Mesendoderm (in vitro differentiated cells): ENCODE data around the gene OR2F2.

Experiments used
- DNase-seq: peaks from one replicate; pipeline ENCODE4 v3.0.0; 2013
- H2AK5ac ChIP-seq: 2 replicates; pipeline ENCODE4 v1.6.1; 2013; ENCODE audit warnings: low read length, inconsistent platforms
- H2BK120ac ChIP-seq: 2 replicates; pipeline ENCODE4 v1.6.1; 2013; ENCODE audit warnings: low read depth, mild to moderate bottlenecking, low read length, moderate library complexity, mixed read lengths
- H2BK15ac ChIP-seq: replicated peaks from 2 replicates; pipeline ENCODE4 v1.6.1; 2013; ENCODE audit warnings: low read depth, mild to moderate bottlenecking, moderate library complexity
- H2BK5ac ChIP-seq: 2 replicates; pipeline ENCODE4 v1.6.1; 2013; ENCODE audit warnings: low read length, inconsistent platforms
- H3K18ac ChIP-seq: 2 replicates; pipeline ENCODE4 v1.6.1; 2013; ENCODE audit warnings: mild to moderate bottlenecking, low read length, mixed read lengths
- H3K23ac ChIP-seq: one replicate; pipeline ENCODE4 v1.6.1; 2013; ENCODE audit warnings: low read length
- H3K27ac ChIP-seq: 2 replicates; pipeline ENCODE4 v1.5.1; 2013; ENCODE audit warnings: low read depth, mild to moderate bottlenecking, inconsistent platforms, low read length, moderate library complexity
- H3K27me3 ChIP-seq: 2 replicates; pipeline ENCODE4 v1.6.1; 2013; ENCODE audit warnings: low read length, control low read depth, mild to moderate bottlenecking, inconsistent platforms; ENCODE audit not compliant: insufficient read depth, poor library complexity
- H3K36me3 ChIP-seq: 2 replicates; pipeline ENCODE4 v1.6.1; 2013; ENCODE audit warnings: low read length, inconsistent platforms; ENCODE audit not compliant: control insufficient read depth, insufficient read depth
- H3K4ac ChIP-seq: one replicate; pipeline ENCODE4 v1.6.1; 2013; ENCODE audit warnings: low read depth, mild to moderate bottlenecking, low read length, moderate library complexity
- H3K4me1 ChIP-seq: 2 replicates; pipeline ENCODE4 v1.6.1; 2013; ENCODE audit warnings: low read depth, low read length, inconsistent platforms; ENCODE audit not compliant: control insufficient read depth
- H3K4me2 ChIP-seq: 2 replicates; pipeline ENCODE4 v1.6.1; 2013; ENCODE audit warnings: low read length
- H3K4me3 ChIP-seq: 2 replicates; pipeline ENCODE4 v1.5.1; 2013; ENCODE audit warnings: mild to moderate bottlenecking, low read length
- H3K56ac ChIP-seq: one replicate; pipeline ENCODE4 v1.6.1; 2013; ENCODE audit warnings: low read length
- H3K79me1 ChIP-seq: 2 replicates; pipeline ENCODE4 v1.6.1; 2013; ENCODE audit warnings: low read length, inconsistent platforms
- H3K79me2 ChIP-seq: 2 replicates; pipeline ENCODE4 v1.6.1; 2013; ENCODE audit warnings: mild to moderate bottlenecking, low read length; ENCODE audit not compliant: control insufficient read depth, insufficient read depth
- H3K9ac ChIP-seq: 2 replicates; pipeline ENCODE4 v1.6.1; 2013; ENCODE audit warnings: low read length, inconsistent platforms
- H4K5ac ChIP-seq: one replicate; pipeline ENCODE4 v1.6.1; 2013; ENCODE audit warnings: low read length
- H4K8ac ChIP-seq: one replicate; pipeline ENCODE4 v1.6.1; 2013; ENCODE audit warnings: low read depth, mild to moderate bottlenecking, control low read depth, low read length, moderate library complexity
- WGBS: extraction: QIAGEN DNeasy Blood & Tissue Kit; methylation state at CpG from one replicate; pipeline ENCODE4 v1.1.7; 2013; ENCODE audit warnings: low lambda C conversion rate, missing lambda C conversion rate; ENCODE audit not compliant: insufficient coverage; ENCODE audit errors: extremely low coverage; 5-methylcytosine and 5-hydroxymethylcytosine counted together

The OR2F2 gene

GRCh38 chr7:143958781-143959180 is 23.7 kb downstream of the OR2F2 start:
- Histone ChIP-seq H2BK120ac (no peak overlapping the region), H3K27ac (no peak overlapping the region), H3K4me1 (no peaks in the 10 kb centered on the region), H3K4me2 (no peak overlapping the region), H2BK15ac (no peak overlapping the region), H2AK5ac (no peak overlapping the region), H3K4ac (no peak overlapping the region), H3K4me3 (no peak overlapping the region), H3K23ac (no peak overlapping the region), H3K56ac (no peak overlapping the region), H3K18ac (no peak overlapping the region), H4K5ac (no peak overlapping the region), H3K79me2 (no peaks in the 10 kb centered on the region), H3K27me3 (no peaks in the 10 kb centered on the region), H3K36me3 (no peaks in the 10 kb centered on the region), H3K9ac (no peak overlapping the region), H2BK5ac (no peak overlapping the region), H3K79me1 (no peaks in the 10 kb centered on the region), H4K8ac (no peak overlapping the region)
- no peak for DNase-seq
- WGBS, result no CpG with 5 or more reads among the region's 3 CpGs

- DNase-seq, result no peak
- Histone ChIP-seq H3K79me1 (no peaks in the 10 kb centered on the region), H3K23ac (no peak overlapping the region), H4K5ac (no peak overlapping the region), H3K4me1 (no peaks in the 10 kb centered on the region), H3K56ac (no peak overlapping the region), H3K36me3 (no peaks in the 10 kb centered on the region), H3K9ac (no peak overlapping the region), H3K27me3 (no peaks in the 10 kb centered on the region), H2BK15ac (no peak overlapping the region), H3K18ac (no peak overlapping the region), H3K4me3 (no peak overlapping the region), H2BK120ac (no peak overlapping the region), H3K27ac (no peak overlapping the region), H3K4ac (no peak overlapping the region), H3K79me2 (no peaks in the 10 kb centered on the region), H2AK5ac (no peak overlapping the region), H4K8ac (no peak overlapping the region), H2BK5ac (no peak overlapping the region), H3K4me2 (no peak overlapping the region)
- WGBS, result no CpG with 5 or more reads among the region's 5 CpGs
Observed at GRCh38 chr7:143960813-143961610, 26.0 kb downstream of the OR2F2 start.

- H3K79me1 ChIP-seq, result no peaks in the 10 kb centered on the region
- H3K18ac ChIP-seq, result no peak overlapping the region
- H3K4ac ChIP-seq, result no peak overlapping the region
- H3K4me2 ChIP-seq, result no peak overlapping the region
- WGBS, result no CpG with 5 or more reads among the region's 2 CpGs
- no peak overlapping the region for H3K23ac ChIP-seq
- H2BK15ac ChIP-seq, result no peak overlapping the region
- no peak for DNase-seq
- H2BK120ac ChIP-seq, result no peak overlapping the region
- H3K4me1 ChIP-seq, result no peaks in the 10 kb centered on the region
- H2BK5ac ChIP-seq, result no peak overlapping the region
- H4K8ac ChIP-seq, result no peak overlapping the region
- no peak overlapping the region for H3K56ac ChIP-seq
- no peak overlapping the region for H3K27ac ChIP-seq
- no peaks in the 10 kb centered on the region for H3K36me3 ChIP-seq
- no peak overlapping the region for H3K9ac ChIP-seq
- H3K27me3 ChIP-seq, result no peaks in the 10 kb centered on the region
- no peaks in the 10 kb centered on the region for H3K79me2 ChIP-seq
- H3K4me3 ChIP-seq, result no peak overlapping the region
- H2AK5ac ChIP-seq, result no peak overlapping the region
- H4K5ac ChIP-seq, result no peak overlapping the region
Observed at GRCh38 chr7:143965280-143965679, 30.2 kb downstream of the OR2F2 start.

- no peak overlapping the region for H4K5ac ChIP-seq
- no peak for DNase-seq
- H4K8ac ChIP-seq, result no peak overlapping the region
- no peaks in the 10 kb centered on the region for H3K27me3 ChIP-seq
- no peak overlapping the region for H3K18ac ChIP-seq
- no peak overlapping the region for H3K27ac ChIP-seq
- no peak overlapping the region for H2BK15ac ChIP-seq
- no peak overlapping the region for H3K4ac ChIP-seq
- H2BK120ac ChIP-seq, result no peak overlapping the region
- no peak overlapping the region for H3K56ac ChIP-seq
- no peak overlapping the region for H2BK5ac ChIP-seq
- H3K4me3 ChIP-seq, result no peak overlapping the region
- H3K4me2 ChIP-seq, result no peak overlapping the region
- H3K4me1 ChIP-seq, result no peaks in the 10 kb centered on the region
- H3K23ac ChIP-seq, result no peak overlapping the region
- no peaks in the 10 kb centered on the region for H3K79me1 ChIP-seq
- H3K9ac ChIP-seq, result no peak overlapping the region
- H3K36me3 ChIP-seq, result no peaks in the 10 kb centered on the region
- no peak overlapping the region for H2AK5ac ChIP-seq
- no CpG with 5 or more reads among the region's 4 CpGs for WGBS
- H3K79me2 ChIP-seq, result no peaks in the 10 kb centered on the region
Observed at GRCh38 chr7:143967398-143967797, 32.4 kb downstream of the OR2F2 start.

GRCh38 chr7:143973870-143974416 is 38.9 kb downstream of the OR2F2 start:
- Histone ChIP-seq H2BK15ac (no peak overlapping the region), H3K27ac (no peak overlapping the region)
- DNase-seq, result no peak

More at GRCh38 chr7:143973870-143974416, 38.9 kb downstream of the OR2F2 start:
- no peak overlapping the region for H3K4me3 ChIP-seq
- no peaks in the 10 kb centered on the region for H3K4me1 ChIP-seq
- H3K9ac ChIP-seq, result no peak overlapping the region
- no peaks in the 10 kb centered on the region for H3K79me1 ChIP-seq
- no peak overlapping the region for H2BK120ac ChIP-seq
- no CpG with 5 or more reads among the region's 4 CpGs for WGBS
- H4K5ac ChIP-seq, result no peak overlapping the region
- no peak overlapping the region for H3K4me2 ChIP-seq
- no peak overlapping the region for H3K56ac ChIP-seq
- no peak overlapping the region for H3K4ac ChIP-seq
- H4K8ac ChIP-seq, result no peak overlapping the region
- H3K27me3 ChIP-seq, result no peaks in the 10 kb centered on the region
- H3K23ac ChIP-seq, result no peak overlapping the region
- no peak overlapping the region for H3K18ac ChIP-seq
- no peak overlapping the region for H2BK5ac ChIP-seq
- H3K79me2 ChIP-seq, result no peaks in the 10 kb centered on the region
- no peak overlapping the region for H2AK5ac ChIP-seq
- H3K36me3 ChIP-seq, result no peaks in the 10 kb centered on the region
